Activated T-cell treated with anti-CD3 and anti-CD28 coated beads, Interleukin-2, amount 50 U/mL, for 72 hours (primary cell): ENCODE data around the gene BLZF1. TPM values are rescaled to one million over a fixed set of nuclear protein-coding genes. Genes with fewer than 3 reads are reported as not detected.

Experiments
- ATAC-seq, 2 donors: fragments of 150-1000 bp; cut with Tn5 transposase; replicated peaks in 1 of 2; 2 replicates each; pipeline ENCODE4 v1.10.0; 2021; ENCODE audit warnings: moderate library complexity in 2 of 2, mild to moderate bottlenecking in 1 of 2
- DNase-seq, 2 donors: peaks; one replicate each; pipeline ENCODE4 v3.0.0; 2021 to 2022; ENCODE audit warnings: mixed read lengths in 1 of 2
- H3K27ac Mint-ChIP-seq: one replicate; pipeline ENCODE4 v1.8.0; 2022; ENCODE audit warnings: mild to moderate bottlenecking, moderate library complexity, mixed read lengths
- H3K27me3 Mint-ChIP-seq: one replicate; pipeline ENCODE4 v1.8.0; 2022; ENCODE audit warnings: low read depth, mixed read lengths
- H3K36me3 Mint-ChIP-seq, 2 donors: one replicate each; pipeline ENCODE4 v1.8.0; 2022; ENCODE audit warnings: mixed read lengths in 2 of 2, mild to moderate bottlenecking in 1 of 2; ENCODE audit not compliant: insufficient read depth in 2 of 2
- H3K4me1 Mint-ChIP-seq: one replicate; pipeline ENCODE4 v1.8.0; 2022; ENCODE audit warnings: low read depth, mixed read lengths
- H3K4me3 Mint-ChIP-seq, 2 donors: one replicate each; pipeline ENCODE4 v1.8.0; 2022; ENCODE audit warnings: mild to moderate bottlenecking in 2 of 2, mixed read lengths in 2 of 2, moderate library complexity in 2 of 2
- H3K9me3 Mint-ChIP-seq, 2 donors: one replicate each; pipeline ENCODE4 v1.8.0; 2022; ENCODE audit warnings: mixed read lengths in 2 of 2
- total RNA-seq, 2 donors: library from RNA; stranded (reverse); gene quantifications; one replicate each; pipeline ENCODE4 v1.2.3, GENCODE V29; 2022

The BLZF1 gene
- total RNA-seq, 2 donors from 2014 or later: 7.8 to 8.7 TPM

DNA sequence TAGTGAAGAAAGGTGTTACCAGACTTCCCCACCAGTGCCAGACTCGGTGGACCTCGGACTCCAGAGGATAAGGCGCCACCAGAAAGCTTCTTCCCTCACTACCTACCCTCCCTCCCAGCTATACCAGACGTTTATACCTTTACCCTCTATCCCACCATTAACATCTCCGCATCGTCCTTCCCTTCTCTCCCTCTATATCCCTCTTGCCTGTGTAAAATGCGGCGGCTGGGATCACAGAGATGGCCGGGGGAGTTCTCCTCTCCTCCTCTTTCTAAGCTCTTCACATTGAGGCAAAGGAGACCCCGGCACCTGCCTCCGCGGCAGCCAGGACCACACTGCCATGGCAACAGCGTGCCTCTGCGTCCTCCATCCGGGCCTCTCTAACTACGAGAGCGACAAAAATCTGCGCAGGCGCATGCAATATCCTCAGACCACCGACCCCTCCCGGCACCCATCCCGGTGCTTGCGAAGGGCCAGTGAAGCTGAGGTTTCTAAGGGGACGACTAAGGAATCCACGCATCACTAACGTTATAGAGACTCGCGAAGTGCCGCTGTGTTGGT, 59.2 kb downstream of the BLZF1 start, which contains the start of gene CCDC181:
Gene CCDC181, minus strand, starts transcription at position 394 of the 561 bp plus-strand sequence. CDS start 2,547 bp downstream, outside the sequence.
- peaks cover 7% of the 10 kb centered on the region for H3K4me1 Mint-ChIP-seq
- H3K27me3 Mint-ChIP-seq: peaks cover 75% of the 10 kb centered on the region
- peaks cover 2 to 10% of the 10 kb centered on the region in 2 donors for H3K9me3 Mint-ChIP-seq
- peaks cover 0 to 2% of the 10 kb centered on the region in 2 donors for H3K36me3 Mint-ChIP-seq
- peak; percentile 75 to 77 for DNase-seq
- H3K4me3 Mint-ChIP-seq: peak within 1 kb of the TSS; percentile 93 to 96
- H3K27ac Mint-ChIP-seq: peak within 1 kb of the TSS; percentile 16
- peak; percentile 100 for ATAC-seq

Other genes with a start within 250 kb of the BLZF1 start
- 1 to 10 TPM; 6.2 TPM for gene NME7, start 398 bp upstream of the BLZF1 start, total RNA-seq
- not detected for gene CCDC181, start 59.3 kb downstream of the BLZF1 start, total RNA-seq
- 1 to 10 TPM; 4.6 to 7.2 TPM for gene SLC19A2, start 117.7 kb downstream of the BLZF1 start, total RNA-seq
- 10 to 100 TPM; 37.4 to 81.5 TPM for gene F5, start 218.3 kb downstream of the BLZF1 start, total RNA-seq